HG03575 (cell line): ENCODE data around the gene RABAC1.
"Not testable (repeated sequence)": the region's sequence is repeated elsewhere in the genome, so short reads cannot be mapped to it uniquely, and the experiment has no call there.

Source experiments
- ATAC-seq: cut with Tn5 transposase; IDR thresholded peaks from one replicate; pipeline ENCODE4 v1.9.1; 2021; ENCODE audit not compliant: unreplicated experiment, insufficient number of reproducible peaks, low FRiP score; ENCODE audit errors: extremely low read depth

The RABAC1 gene

GRCh38 chr19:41921577-41922576 lies 37.2 kb downstream of the RABAC1 start:
- no peak for ATAC-seq

GRCh38 chr19:41920882-41921576 lies 38.1 kb downstream of the RABAC1 start:
- no peak for ATAC-seq

- no peak for ATAC-seq
Observed at GRCh38 chr19:41919948-41920712, 39.0 kb downstream of the RABAC1 start.

- ATAC-seq = no peak
Observed at GRCh38 chr19:41918653-41919244, 40.4 kb downstream of the RABAC1 start.

- no peak for ATAC-seq
Observed at GRCh38 chr19:41918095-41918494, 41.0 kb downstream of the RABAC1 start.

GRCh38 chr19:41917676-41918075 lies 41.4 kb downstream of the RABAC1 start:
- no peak for ATAC-seq

- no peak for ATAC-seq
Observed at GRCh38 chr19:41915776-41916414, 43.2 kb downstream of the RABAC1 start.

- no peak for ATAC-seq
Observed at GRCh38 chr19:41915021-41915775, 43.9 kb downstream of the RABAC1 start.

GRCh38 chr19:41914424-41914834 lies 44.7 kb downstream of the RABAC1 start:
- ATAC-seq = not testable (repeated sequence)

- ATAC-seq = no peak
Observed at GRCh38 chr19:41913538-41914423, 45.3 kb downstream of the RABAC1 start.

GRCh38 chr19:41912899-41913537 lies 46.1 kb downstream of the RABAC1 start:
- no peak for ATAC-seq

GRCh38 chr19:41911889-41912731 lies 47.0 kb downstream of the RABAC1 start:
- no peak for ATAC-seq

GRCh38 chr19:41910992-41911888 lies 47.9 kb downstream of the RABAC1 start:
- ATAC-seq = no peak

- ATAC-seq = no peak
Observed at GRCh38 chr19:41910240-41910991, 48.7 kb downstream of the RABAC1 start.
